SK-N-SH treated with all-trans-retinoic acid at 6 μM for 48 hours (cell line): ENCODE measurements around the gene NKD1.

ENCODE experiments used
- ATAC-seq: fragments of 200-7000 bp; cut with Tn5 transposase; 3 replicates; pipeline ENCODE4 v1.9.1; 2020; ENCODE audit warnings: mild to moderate bottlenecking, moderate library complexity
- ARNTL ChIP-seq: fragments of 450-650 bp; formaldehyde crosslinking; IDR thresholded peaks from 2 replicates; pipeline ENCODE4 v1.5.0; 2020; ENCODE audit warnings: low read depth, mild to moderate bottlenecking, moderate library complexity, borderline replicate concordance
- BACH2 ChIP-seq: fragments of 250-450 bp; sonication (Bioruptor Pico); IDR thresholded peaks from 2 replicates; pipeline ENCODE4 v1.9.0; 2021; ENCODE audit warnings: mild to moderate bottlenecking, borderline replicate concordance
- CSDC2 ChIP-seq: fragments of 250-450 bp; sonication (Bioruptor Pico); IDR thresholded peaks from 2 replicates; pipeline ENCODE4 v1.5.0; 2020; ENCODE audit warnings: mild to moderate bottlenecking, moderate library complexity
- CSRNP3 ChIP-seq: fragments of 250-450 bp; sonication (Bioruptor Pico); IDR thresholded peaks from 2 replicates; pipeline ENCODE4 v1.5.1; 2021; ENCODE audit warnings: mild to moderate bottlenecking, moderate library complexity
- ESRRG ChIP-seq: fragments of 250-450 bp; sonication (Bioruptor Pico); IDR thresholded peaks from 2 replicates; pipeline ENCODE4 v1.6.1; 2021; ENCODE audit warnings: mild to moderate bottlenecking
- GLIS3 ChIP-seq: fragments of 250-450 bp; sonication (Bioruptor Pico); IDR thresholded peaks from 2 replicates; pipeline ENCODE4 v1.5.0; 2020; ENCODE audit warnings: mild to moderate bottlenecking, moderate library complexity
- ISL1 ChIP-seq: fragments of 250-450 bp; sonication (Bioruptor Pico); IDR thresholded peaks from 2 replicates; pipeline ENCODE4 v2.1.2; 2022; ENCODE audit warnings: mild to moderate bottlenecking, moderate library complexity
- PPARA ChIP-seq: fragments of 250-450 bp; sonication (Bioruptor Pico); IDR thresholded peaks from 2 replicates; pipeline ENCODE4 v1.5.0; 2020; ENCODE audit warnings: mild to moderate bottlenecking, borderline replicate concordance
- RARB ChIP-seq: fragments of 250-450 bp; sonication (Bioruptor Pico); IDR thresholded peaks from 2 replicates; pipeline ENCODE4 v1.8.0; 2021; ENCODE audit warnings: mild to moderate bottlenecking, moderate library complexity
- SNAI2 ChIP-seq: fragments of 250-450 bp; sonication (Bioruptor Pico); IDR thresholded peaks from 2 replicates; pipeline ENCODE4 v1.5.0; 2020; ENCODE audit warnings: mild to moderate bottlenecking, moderate library complexity
- TCF4 ChIP-seq: fragments of 250-450 bp; sonication (Bioruptor Pico); IDR thresholded peaks from 2 replicates; pipeline ENCODE4 v1.8.0; 2021; ENCODE audit warnings: mild to moderate bottlenecking, moderate library complexity, borderline replicate concordance
- TOX ChIP-seq: fragments of 250-450 bp; sonication (Bioruptor Pico); IDR thresholded peaks from 2 replicates; pipeline ENCODE4 v1.8.0; 2021; ENCODE audit warnings: mild to moderate bottlenecking, moderate library complexity, borderline replicate concordance
- ZC3H10 ChIP-seq: fragments of 250-450 bp; sonication (Bioruptor Pico); IDR thresholded peaks from 2 replicates; pipeline ENCODE4 v1.5.1; 2021; ENCODE audit warnings: mild to moderate bottlenecking, moderate library complexity
- ZFP3 ChIP-seq: fragments of 250-450 bp; sonication (Bioruptor Pico); IDR thresholded peaks from 2 replicates; pipeline ENCODE4 v1.5.0; 2020; ENCODE audit warnings: mild to moderate bottlenecking, moderate library complexity
- ZFP30 ChIP-seq: fragments of 450-650 bp; formaldehyde crosslinking; IDR thresholded peaks from 2 replicates; pipeline ENCODE4 v1.5.0; 2022; ENCODE audit warnings: mild to moderate bottlenecking, moderate library complexity
- ZNF565 ChIP-seq: fragments of 450-650 bp; formaldehyde crosslinking; conservative IDR thresholded peaks from 2 replicates; pipeline ENCODE4 v1.5.0; 2020; ENCODE audit warnings: low read depth, mild to moderate bottlenecking, moderate library complexity
- ZNF70 ChIP-seq: fragments of 450-650 bp; formaldehyde crosslinking; IDR thresholded peaks from 2 replicates; pipeline ENCODE4 v1.5.0; 2020; ENCODE audit warnings: mild to moderate bottlenecking, moderate library complexity
- ZNF8 ChIP-seq: fragments of 450-650 bp; formaldehyde crosslinking; IDR thresholded peaks from 2 replicates; pipeline ENCODE4 v1.5.0; 2020; ENCODE audit warnings: mild to moderate bottlenecking, moderate library complexity
- TF ChIP-seq, protein P1 (sequence below): fragments of 250-450 bp; sonication (Bioruptor Pico); IDR thresholded peaks from 2 replicates; pipeline ENCODE4 v1.8.0; 2021; ENCODE audit warnings: low read depth, mild to moderate bottlenecking, moderate library complexity, borderline replicate concordance
- TF ChIP-seq, protein P2 (sequence below): fragments of 250-450 bp; sonication (Bioruptor Pico); IDR thresholded peaks from 2 replicates; pipeline ENCODE4 v1.5.0; 2020; ENCODE audit warnings: mild to moderate bottlenecking, moderate library complexity

Gene NKD1

GRCh38 chr16:50641818-50642187 is 93.6 kb downstream of the NKD1 start (continued):
- TF ChIP-seq, protein P1, sequence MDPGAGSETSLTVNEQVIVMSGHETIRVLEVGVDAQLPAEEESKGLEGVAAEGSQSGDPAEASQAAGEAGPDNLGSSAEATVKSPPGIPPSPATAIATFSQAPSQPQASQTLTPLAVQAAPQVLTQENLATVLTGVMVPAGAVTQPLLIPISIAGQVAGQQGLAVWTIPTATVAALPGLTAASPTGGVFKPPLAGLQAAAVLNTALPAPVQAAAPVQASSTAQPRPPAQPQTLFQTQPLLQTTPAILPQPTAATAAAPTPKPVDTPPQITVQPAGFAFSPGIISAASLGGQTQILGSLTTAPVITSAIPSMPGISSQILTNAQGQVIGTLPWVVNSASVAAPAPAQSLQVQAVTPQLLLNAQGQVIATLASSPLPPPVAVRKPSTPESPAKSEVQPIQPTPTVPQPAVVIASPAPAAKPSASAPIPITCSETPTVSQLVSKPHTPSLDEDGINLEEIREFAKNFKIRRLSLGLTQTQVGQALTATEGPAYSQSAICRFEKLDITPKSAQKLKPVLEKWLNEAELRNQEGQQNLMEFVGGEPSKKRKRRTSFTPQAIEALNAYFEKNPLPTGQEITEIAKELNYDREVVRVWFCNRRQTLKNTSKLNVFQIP (CRISPR knock-in tag) = no peak

DNA sequence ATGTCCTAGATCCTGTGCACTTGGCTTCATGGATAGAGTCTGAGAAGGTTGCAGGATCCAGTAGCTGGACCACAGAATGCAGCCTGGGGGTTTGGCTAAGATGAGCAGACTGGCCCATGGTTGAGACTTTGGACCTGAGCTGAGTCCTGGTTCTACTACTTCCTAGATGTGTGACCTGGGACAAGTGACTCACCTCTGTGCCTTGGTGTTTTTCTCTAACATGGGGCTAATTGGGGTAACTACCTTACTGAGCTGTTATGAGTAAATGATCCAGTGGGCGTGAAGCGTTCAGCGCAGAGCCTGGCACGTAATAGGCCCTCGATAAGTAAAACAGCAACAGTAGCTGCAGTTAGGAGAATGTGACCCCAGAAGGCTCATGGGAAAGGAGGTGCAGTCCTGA is 94.2 kb downstream of the NKD1 start:
- TF ChIP-seq BACH2 (CRISPR knock-in tag) (no peak), TOX (CRISPR knock-in tag) (no peak), ARNTL (CRISPR knock-in tag) (no peak), ZNF70 (CRISPR knock-in tag) (no peak), ZFP30 (no peak), TCF4 (CRISPR knock-in tag) (no peak), ISL1 (CRISPR knock-in tag) (no peak), ZNF8 (no peak), GLIS3 (no peak), ESRRG (CRISPR knock-in tag) (no peak), CSDC2 (CRISPR knock-in tag) (no peak), PPARA (CRISPR knock-in tag) (no peak), ZC3H10 (CRISPR knock-in tag) (no peak), ZNF565 (CRISPR knock-in tag) (no peak), CSRNP3 (CRISPR knock-in tag) (no peak), SNAI2 (CRISPR knock-in tag) (no peak)
- TF ChIP-seq, protein P2, sequence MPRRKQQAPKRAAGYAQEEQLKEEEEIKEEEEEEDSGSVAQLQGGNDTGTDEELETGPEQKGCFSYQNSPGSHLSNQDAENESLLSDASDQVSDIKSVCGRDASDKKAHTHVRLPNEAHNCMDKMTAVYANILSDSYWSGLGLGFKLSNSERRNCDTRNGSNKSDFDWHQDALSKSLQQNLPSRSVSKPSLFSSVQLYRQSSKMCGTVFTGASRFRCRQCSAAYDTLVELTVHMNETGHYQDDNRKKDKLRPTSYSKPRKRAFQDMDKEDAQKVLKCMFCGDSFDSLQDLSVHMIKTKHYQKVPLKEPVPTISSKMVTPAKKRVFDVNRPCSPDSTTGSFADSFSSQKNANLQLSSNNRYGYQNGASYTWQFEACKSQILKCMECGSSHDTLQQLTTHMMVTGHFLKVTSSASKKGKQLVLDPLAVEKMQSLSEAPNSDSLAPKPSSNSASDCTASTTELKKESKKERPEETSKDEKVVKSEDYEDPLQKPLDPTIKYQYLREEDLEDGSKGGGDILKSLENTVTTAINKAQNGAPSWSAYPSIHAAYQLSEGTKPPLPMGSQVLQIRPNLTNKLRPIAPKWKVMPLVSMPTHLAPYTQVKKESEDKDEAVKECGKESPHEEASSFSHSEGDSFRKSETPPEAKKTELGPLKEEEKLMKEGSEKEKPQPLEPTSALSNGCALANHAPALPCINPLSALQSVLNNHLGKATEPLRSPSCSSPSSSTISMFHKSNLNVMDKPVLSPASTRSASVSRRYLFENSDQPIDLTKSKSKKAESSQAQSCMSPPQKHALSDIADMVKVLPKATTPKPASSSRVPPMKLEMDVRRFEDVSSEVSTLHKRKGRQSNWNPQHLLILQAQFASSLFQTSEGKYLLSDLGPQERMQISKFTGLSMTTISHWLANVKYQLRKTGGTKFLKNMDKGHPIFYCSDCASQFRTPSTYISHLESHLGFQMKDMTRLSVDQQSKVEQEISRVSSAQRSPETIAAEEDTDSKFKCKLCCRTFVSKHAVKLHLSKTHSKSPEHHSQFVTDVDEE (CRISPR knock-in tag) = no peak
- TF ChIP-seq, protein P1 (CRISPR knock-in tag) = no peak
- no peak for ATAC-seq

- TF ChIP-seq TOX (CRISPR knock-in tag) (no peak), ESRRG (CRISPR knock-in tag) (no peak), RARB (CRISPR knock-in tag) (no peak)
- TF ChIP-seq, protein P1 (CRISPR knock-in tag) = no peak
- no peak for ATAC-seq
Measured at GRCh38 chr16:50643192-50643591, 95.0 kb downstream of the NKD1 start.

- no peak for ATAC-seq
- no peak for TF ChIP-seq ZNF8
- no peak for TF ChIP-seq ZNF70 (CRISPR knock-in tag)
- no peak for TF ChIP-seq PPARA (CRISPR knock-in tag)
- TF ChIP-seq ZFP3 = no peak
- TF ChIP-seq ARNTL (CRISPR knock-in tag) = no peak
Measured at GRCh38 chr16:50644245-50644644, 96.0 kb downstream of the NKD1 start.
